GM12875 (cell line): ENCODE measurements around the gene GCK.

Source experiments
- H3K4me3 ChIP-seq: one replicate; pipeline ENCODE4 v1.5.1; 2011; ENCODE audit warnings: low read depth, low read length, control low read depth
- CTCF ChIP-seq: IDR thresholded peaks from 2 replicates; pipeline ENCODE4 v1.5.1; 2011; ENCODE audit warnings: low read depth, mild to moderate bottlenecking, control low read depth, inconsistent platforms, low read length, moderate library complexity, borderline replicate concordance; ENCODE audit not compliant: insufficient read depth

The GCK gene

GRCh38 chr7:44232901-44233715, 43.9 kb upstream of the GCK start:
- TF ChIP-seq CTCF = no peak

GRCh38 chr7:44232396-44232795, 43.2 kb upstream of the GCK start:
- no peak overlapping the region for H3K4me3 ChIP-seq
- TF ChIP-seq CTCF = no peak

More at GRCh38 chr7:44232901-44233715, 43.9 kb upstream of the GCK start:
- no peak overlapping the region for H3K4me3 ChIP-seq

GRCh38 chr7:44231088-44231487, 41.8 kb upstream of the GCK start:
- H3K4me3 ChIP-seq = no peak overlapping the region
- no peak for TF ChIP-seq CTCF

- H3K4me3 ChIP-seq = no peak overlapping the region
- no peak for TF ChIP-seq CTCF
Observed at GRCh38 chr7:44230286-44230685, 41.0 kb upstream of the GCK start.

- no peak overlapping the region for H3K4me3 ChIP-seq
- no peak for TF ChIP-seq CTCF
Observed at GRCh38 chr7:44229546-44230105, 40.4 kb upstream of the GCK start.

GRCh38 chr7:44228571-44229350, 39.5 kb upstream of the GCK start:
- TF ChIP-seq CTCF = no peak

GRCh38 chr7:44227911-44228310, 38.7 kb upstream of the GCK start:
- no peak for TF ChIP-seq CTCF
- no peak overlapping the region for H3K4me3 ChIP-seq

More at GRCh38 chr7:44228571-44229350, 39.5 kb upstream of the GCK start:
- H3K4me3 ChIP-seq = no peak overlapping the region
